GM12878 (cell line): Measurements from ENCODE around the gene ZDHHC11. TPM values are rescaled to one million over a fixed set of nuclear protein-coding genes. Genes with fewer than 3 reads are reported as not detected.

Source experiments
- ATAC-seq: fragments of 200-7000 bp; cut with Tn5 transposase; 3 replicates; pipeline ENCODE4 v1.9.1; 2020; ENCODE audit warnings: mild to moderate bottlenecking, moderate library complexity
- BruUV-seq: library from RNA; stranded (reverse); fragments of 400-500 nt; replicated peaks from 2 replicates; lab custom pipeline; 2021; lab: Mats Ljungman, UMichigan
- CTCF ChIA-PET: fragments of 300-600 bp; sonication (Branson Sonifier 250); formaldehyde crosslinking; extraction: SDS; loops from one replicate; lab custom pipeline; 2021; ENCODE audit warnings: inconsistent platforms; lab: Yijun Ruan, JAX
- POLR2A ChIA-PET: fragments of 350-600 bp; formaldehyde crosslinking; extraction: SDS; loops from one replicate; lab custom pipeline; 2021; ENCODE audit warnings: inconsistent platforms; lab: Charles Lee
- RAD21 ChIA-PET: fragments of 300-600 bp; sonication (Branson Sonifier 250); formaldehyde crosslinking; loops from one replicate; lab custom pipeline; 2023; ENCODE audit warnings: antibody characterized with exemption; ENCODE audit not compliant: unreplicated experiment; lab: Charles Lee
- SMC1A ChIA-PET: fragments of 300-600 bp; sonication (Branson Sonifier 250); formaldehyde crosslinking; loops from one replicate; lab custom pipeline; 2023; ENCODE audit not compliant: unreplicated experiment, uncharacterized antibody; lab: Charles Lee
- DNase-seq: peaks from one replicate; pipeline ENCODE4 v3.0.0-alpha.2; 2011; ENCODE audit warnings: low read depth, low spot score
- FAIRE-seq: peaks from 3 replicates; lab custom pipeline; 2011; peaks lifted over from hg19 to GRCh38; lab: Jason Lieb, UNC
- H2AFZ ChIP-seq: 2 replicates; pipeline ENCODE4 v1.6.0; 2011; ENCODE audit warnings: low read depth, low read length, control low read depth; ENCODE audit not compliant: control insufficient read depth
- H3K27ac ChIP-seq: 2 replicates; pipeline ENCODE4 v1.5.1; 2011; ENCODE audit warnings: control low read depth; ENCODE audit not compliant: control insufficient read depth, insufficient read depth
- H3K27me3 ChIP-seq, 2 experiments: replicated peaks in 1 of 2; 2 replicates each; pipeline versions ENCODE4 v1.6.0 to v1.6.1; 2011; ENCODE audit warnings: low read length in 1 of 2; ENCODE audit not compliant: control insufficient read depth in 2 of 2, insufficient read depth in 2 of 2
- H3K36me3 ChIP-seq, 2 experiments: 2 replicates each; pipeline ENCODE4 v1.5.1; 2011; ENCODE audit warnings: low read length in 1 of 2; ENCODE audit not compliant: control insufficient read depth in 2 of 2, insufficient read depth in 2 of 2
- H3K4me1 ChIP-seq: 2 replicates; pipeline ENCODE4 v1.6.1; 2011; ENCODE audit warnings: mild to moderate bottlenecking, low read length, moderate library complexity, mixed read lengths; ENCODE audit not compliant: control insufficient read depth, insufficient read depth
- H3K4me2 ChIP-seq: 2 replicates; pipeline ENCODE4 v1.6.0; 2011; ENCODE audit warnings: control low read depth; ENCODE audit not compliant: control insufficient read depth, insufficient read depth
- H3K4me3 ChIP-seq: fragments of 200-600 bp; sonication (generic); 2 replicates; pipeline ENCODE4 v1.5.1; 2016
- H3K79me2 ChIP-seq: 2 replicates; pipeline ENCODE4 v1.6.0; 2011; ENCODE audit warnings: low read length; ENCODE audit not compliant: control insufficient read depth, insufficient read depth
- H3K9ac ChIP-seq: 2 replicates; pipeline ENCODE4 v1.8.0; 2011; ENCODE audit warnings: low read length, control low read depth, mixed read lengths; ENCODE audit not compliant: control insufficient read depth, insufficient read depth
- H3K9me3 ChIP-seq: replicated peaks from 3 replicates; pipeline ENCODE4 v1.5.1; 2011; ENCODE audit warnings: mild to moderate bottlenecking, low read length; ENCODE audit not compliant: control insufficient read depth, insufficient read depth
- H4K20me1 ChIP-seq: 2 replicates; pipeline ENCODE4 v1.6.0; 2011; ENCODE audit not compliant: control insufficient read depth, insufficient read depth
- ATF7 ChIP-seq: fragments of 450-650 bp; IDR thresholded peaks from 2 replicates; pipeline ENCODE4 v1.6.1; 2016; ENCODE audit warnings: low read depth, mild to moderate bottlenecking
- CBX3 ChIP-seq: fragments of 200-600 bp; sonication (generic); IDR thresholded peaks from 2 replicates; pipeline ENCODE4 v1.6.1; 2016; ENCODE audit warnings: low read depth, borderline replicate concordance
- EGR1 ChIP-seq, 2 experiments: IDR thresholded peaks; 1 replicate in 1 of 2; 2 replicates in 1 of 2; pipeline ENCODE4 v1.6.1; 2011 to 2012; ENCODE audit warnings: low read depth in 2 of 2, low read length in 2 of 2, borderline replicate concordance in 1 of 2, mild to moderate bottlenecking in 1 of 2, moderate library complexity in 1 of 2
- ESRRA ChIP-seq: IDR thresholded peaks from 2 replicates; pipeline ENCODE4 v1.6.1; 2012; ENCODE audit warnings: mild to moderate bottlenecking, low read length, improper control_type of control experiment
- FOXK2 ChIP-seq: fragments of 450-650 bp; IDR thresholded peaks from 2 replicates; pipeline ENCODE4 v1.6.1; 2017; ENCODE audit warnings: mild to moderate bottlenecking, moderate library complexity
- GATAD2B ChIP-seq: fragments of 450-650 bp; conservative IDR thresholded peaks from 2 replicates; pipeline ENCODE4 v1.6.1; 2017; ENCODE audit warnings: low read depth, mild to moderate bottlenecking, moderate library complexity
- NFYA ChIP-seq: IDR thresholded peaks from 2 replicates; pipeline ENCODE4 v1.6.1; 2011; ENCODE audit warnings: low read depth, mild to moderate bottlenecking, low read length, improper control_type of control experiment, borderline replicate concordance
- SMARCA5 ChIP-seq: fragments of 450-650 bp; IDR thresholded peaks from 2 replicates; pipeline ENCODE4 v1.6.1; 2017; ENCODE audit warnings: mild to moderate bottlenecking
- STAT3 ChIP-seq: IDR thresholded peaks from 2 replicates; pipeline ENCODE4 v1.6.1; 2011; ENCODE audit warnings: low read depth, low read length, improper control_type of control experiment
- SUPT20H ChIP-seq: IDR thresholded peaks from 2 replicates; pipeline ENCODE4 v1.6.1; 2011; ENCODE audit warnings: low read depth, mild to moderate bottlenecking, low read length, moderate library complexity, borderline replicate concordance; ENCODE audit not compliant: control insufficient read depth
- WGBS: methylation state at CpG from one replicate; pipeline ENCODE4 v1.1.6; 2016; ENCODE audit warnings: low lambda C conversion rate; ENCODE audit not compliant: insufficient replicate concordance, insufficient coverage; ENCODE audit errors: missing lambda C conversion rate; 5-methylcytosine and 5-hydroxymethylcytosine counted together
- in situ Hi-C: fragments of 300-500 bp; cut with MboI; formaldehyde crosslinking; loops from 9 replicates; pipeline ENCODE4 v1.14.3; 2018; ENCODE audit warnings: mixed read lengths
- intact Hi-C: fragments of 100-400 bp; cut with micrococcal nuclease; formaldehyde crosslinking; loops from one replicate; pipeline ENCODE4 v1.14.2; 2022; ENCODE audit not compliant: unreplicated experiment
- polyA plus RNA-seq, 11 experiments: library from polyadenylated mRNA; depleted of rRNA in 4 of 11; unstranded in 6 of 11; stranded (reverse) in 5 of 11; fragments of >200 nt; fragmentation: Nextera tagmentation in 4 of 11; fragmentation: Illumina TruSeq in 1 of 11; extraction: Ambion mirVana in 4 of 11; extraction: Trizol in 1 of 11; gene quantifications; 1 replicate in 1 of 11; 2 replicates in 10 of 11; pipeline versions ENCODE4 v1.2.1 to v1.2.3, GENCODE V29; 2011 to 2016; ENCODE audit warnings: inconsistent platforms in 2 of 11, missing spikeins in 2 of 11, low read depth in 1 of 11
- total RNA-seq, 4 experiments: library from RNA; depleted of rRNA in 3 of 4; stranded (reverse); fragments of >200 nt in 3 of 4; fragmentation: Illumina TruSeq in 1 of 4; extraction: Trizol in 1 of 4; gene quantifications; 2 replicates each; pipeline versions ENCODE4 v1.2.1 to v1.2.3, GENCODE V29; 2013 to 2021
- TF ChIP-seq, protein P1 (sequence below): fragments of 450-650 bp; IDR thresholded peaks from 2 replicates; pipeline ENCODE4 v1.6.1; 2016; ENCODE audit warnings: mild to moderate bottlenecking, moderate library complexity, borderline replicate concordance

The ZDHHC11 gene
- total and polyA plus RNA-seq, 10 of the 15 experiments (the other 5 are each of a cell fraction or from before 2014, with no cell fraction given), result 0.04 to 1.4 (median 0.30) TPM

- Histone ChIP-seq H3K9ac (no peak overlapping the region), H3K27me3 (no peaks in the 10 kb centered on the region), H2AFZ (no peak overlapping the region), H3K27ac (no peak overlapping the region), H3K4me1 (no peaks in the 10 kb centered on the region), H3K4me2 (no peak overlapping the region), H3K79me2 (no peaks in the 10 kb centered on the region), H3K36me3 (no peaks in the 10 kb centered on the region), H4K20me1 (no peaks in the 10 kb centered on the region), H3K9me3 (no peaks in the 10 kb centered on the region), H3K4me3 (no peak overlapping the region)
- ChIA-PET RAD21 (no interaction called here), CTCF (no interaction called here), SMC1A (no interaction called here), POLR2A (no interaction called here)
- intact Hi-C loops, result no loop called here
- no peak for FAIRE-seq
- ATAC-seq, result no peak
- DNase-seq, result no peak
- in situ Hi-C loops, result no loop called here
- TF ChIP-seq ESRRA (no peak), SMARCA5 (no peak), FOXK2 (no peak), STAT3 (no peak), ATF7 (no peak)
- BruUV-seq, result no TSS peak
- WGBS, result 85% methylated on average over 14 of the region's 15 CpGs
Measured at GRCh38 chr5:816176-816575, 34.6 kb downstream of the ZDHHC11 start.

- POLR2A ChIA-PET, result no interaction called here
- no peak overlapping the region for H3K27ac ChIP-seq
- no peaks in the 10 kb centered on the region for H4K20me1 ChIP-seq
- TF ChIP-seq GATAD2B, result no peak
- TF ChIP-seq EGR1 (IDR thresholded peaks at IDR 0.05; ENCODE audit: borderline replicate concordance in 1 of 2, low read depth in 2 of 2, low read length in 2 of 2), result no peak
- TF ChIP-seq, protein P1, sequence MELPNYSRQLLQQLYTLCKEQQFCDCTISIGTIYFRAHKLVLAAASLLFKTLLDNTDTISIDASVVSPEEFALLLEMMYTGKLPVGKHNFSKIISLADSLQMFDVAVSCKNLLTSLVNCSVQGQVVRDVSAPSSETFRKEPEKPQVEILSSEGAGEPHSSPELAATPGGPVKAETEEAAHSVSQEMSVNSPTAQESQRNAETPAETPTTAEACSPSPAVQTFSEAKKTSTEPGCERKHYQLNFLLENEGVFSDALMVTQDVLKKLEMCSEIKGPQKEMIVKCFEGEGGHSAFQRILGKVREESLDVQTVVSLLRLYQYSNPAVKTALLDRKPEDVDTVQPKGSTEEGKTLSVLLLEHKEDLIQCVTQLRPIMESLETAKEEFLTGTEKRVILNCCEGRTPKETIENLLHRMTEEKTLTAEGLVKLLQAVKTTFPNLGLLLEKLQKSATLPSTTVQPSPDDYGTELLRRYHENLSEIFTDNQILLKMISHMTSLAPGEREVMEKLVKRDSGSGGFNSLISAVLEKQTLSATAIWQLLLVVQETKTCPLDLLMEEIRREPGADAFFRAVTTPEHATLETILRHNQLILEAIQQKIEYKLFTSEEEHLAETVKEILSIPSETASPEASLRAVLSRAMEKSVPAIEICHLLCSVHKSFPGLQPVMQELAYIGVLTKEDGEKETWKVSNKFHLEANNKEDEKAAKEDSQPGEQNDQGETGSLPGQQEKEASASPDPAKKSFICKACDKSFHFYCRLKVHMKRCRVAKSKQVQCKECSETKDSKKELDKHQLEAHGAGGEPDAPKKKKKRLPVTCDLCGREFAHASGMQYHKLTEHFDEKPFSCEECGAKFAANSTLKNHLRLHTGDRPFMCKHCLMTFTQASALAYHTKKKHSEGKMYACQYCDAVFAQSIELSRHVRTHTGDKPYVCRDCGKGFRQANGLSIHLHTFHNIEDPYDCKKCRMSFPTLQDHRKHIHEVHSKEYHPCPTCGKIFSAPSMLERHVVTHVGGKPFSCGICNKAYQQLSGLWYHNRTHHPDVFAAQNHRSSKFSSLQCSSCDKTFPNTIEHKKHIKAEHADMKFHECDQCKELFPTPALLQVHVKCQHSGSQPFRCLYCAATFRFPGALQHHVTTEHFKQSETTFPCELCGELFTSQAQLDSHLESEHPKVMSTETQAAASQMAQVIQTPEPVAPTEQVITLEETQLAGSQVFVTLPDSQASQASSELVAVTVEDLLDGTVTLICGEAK, result no peak
- TF ChIP-seq SUPT20H, result no peak
- TF ChIP-seq CBX3, result no peak
- no peak for TF ChIP-seq NFYA
- no peak overlapping the region for H2AFZ ChIP-seq
- DNase-seq, result no peak
- no peak for FAIRE-seq
- H3K4me3 ChIP-seq, result no peak overlapping the region
- no peaks in the 10 kb centered on the region for H3K27me3 ChIP-seq
- SMC1A ChIA-PET, result no interaction called here
- intact Hi-C loops, result no loop called here
- H3K36me3 ChIP-seq, result no peaks in the 10 kb centered on the region
- H3K4me1 ChIP-seq, result no peaks in the 10 kb centered on the region
- RAD21 ChIA-PET, result no interaction called here
- WGBS, result 78% methylated on average over 3 of the region's 3 CpGs
- no peak overlapping the region for H3K4me2 ChIP-seq
- no peaks in the 10 kb centered on the region for H3K9me3 ChIP-seq
- in situ Hi-C loops, result no loop called here
- CTCF ChIA-PET, result no interaction called here
- no peaks in the 10 kb centered on the region for H3K79me2 ChIP-seq
- BruUV-seq, result no TSS peak
- ATAC-seq, result no peak
- H3K9ac ChIP-seq, result no peak overlapping the region
Measured at GRCh38 chr5:815449-815848, 35.3 kb downstream of the ZDHHC11 start.
